GM12878 (cell line): ENCODE results near the gene CAMTA2.

Experiments
- HDGF ChIP-seq: fragments of 450-650 bp; IDR thresholded peaks from 2 replicates; pipeline ENCODE4 v1.6.1; 2016; ENCODE audit warnings: antibody characterized with exemption
- TF ChIP-seq, protein P1 (sequence below), 3 experiments: IDR thresholded peaks in 2 of 3; conservative IDR thresholded peaks in 1 of 3; 2 replicates each; pipeline ENCODE4 v1.5.1; 2011; ENCODE audit warnings: low read depth in 3 of 3, low read length in 3 of 3, mild to moderate bottlenecking in 3 of 3, control low read depth in 2 of 3, moderate library complexity in 2 of 3, inconsistent platforms in 1 of 3, mixed read lengths in 1 of 3; ENCODE audit not compliant: control insufficient read depth in 2 of 3, insufficient read depth in 1 of 3; ENCODE audit errors: extremely low read depth in 1 of 3

DNA sequence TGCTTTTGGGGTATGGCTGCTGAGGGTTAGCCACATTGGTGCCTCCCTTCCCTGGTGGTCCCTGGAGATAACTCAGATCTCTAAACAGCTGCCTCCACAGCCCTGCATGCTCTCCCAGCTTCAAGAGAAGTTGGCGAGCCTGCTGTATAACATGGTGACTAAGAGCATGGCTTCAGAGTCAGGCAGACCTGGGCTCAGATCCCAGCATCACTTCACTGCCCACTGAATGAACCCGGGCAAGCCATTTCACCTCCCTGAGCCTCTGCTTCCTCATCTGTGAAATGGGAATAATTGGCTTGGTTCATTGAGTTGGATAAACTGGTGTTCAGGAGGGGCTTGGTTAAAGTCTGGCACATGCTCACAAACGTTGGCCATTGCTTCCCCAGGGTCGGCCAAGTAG, 26.9 kb upstream of the CAMTA2 start:
- TF ChIP-seq, protein P1, sequence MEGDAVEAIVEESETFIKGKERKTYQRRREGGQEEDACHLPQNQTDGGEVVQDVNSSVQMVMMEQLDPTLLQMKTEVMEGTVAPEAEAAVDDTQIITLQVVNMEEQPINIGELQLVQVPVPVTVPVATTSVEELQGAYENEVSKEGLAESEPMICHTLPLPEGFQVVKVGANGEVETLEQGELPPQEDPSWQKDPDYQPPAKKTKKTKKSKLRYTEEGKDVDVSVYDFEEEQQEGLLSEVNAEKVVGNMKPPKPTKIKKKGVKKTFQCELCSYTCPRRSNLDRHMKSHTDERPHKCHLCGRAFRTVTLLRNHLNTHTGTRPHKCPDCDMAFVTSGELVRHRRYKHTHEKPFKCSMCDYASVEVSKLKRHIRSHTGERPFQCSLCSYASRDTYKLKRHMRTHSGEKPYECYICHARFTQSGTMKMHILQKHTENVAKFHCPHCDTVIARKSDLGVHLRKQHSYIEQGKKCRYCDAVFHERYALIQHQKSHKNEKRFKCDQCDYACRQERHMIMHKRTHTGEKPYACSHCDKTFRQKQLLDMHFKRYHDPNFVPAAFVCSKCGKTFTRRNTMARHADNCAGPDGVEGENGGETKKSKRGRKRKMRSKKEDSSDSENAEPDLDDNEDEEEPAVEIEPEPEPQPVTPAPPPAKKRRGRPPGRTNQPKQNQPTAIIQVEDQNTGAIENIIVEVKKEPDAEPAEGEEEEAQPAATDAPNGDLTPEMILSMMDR (IDR thresholded peaks at IDR 0.05 in 2 of 3, conservative IDR thresholded peaks at IDR 0.05 in 1 of 3; ENCODE audit: control insufficient read depth in 2 of 3, extremely low read depth in 1 of 3, insufficient read depth in 1 of 3, low read depth in 3 of 3, low read length in 3 of 3) = no peak
- no peak for TF ChIP-seq HDGF
